HEK293 (cell line): Measurements from ENCODE around the gene MYL7.

Experiments used
- BCL11A ChIP-seq: fragments of 450-650 bp; formaldehyde crosslinking; IDR thresholded peaks from 2 replicates; pipeline ENCODE4 v1.5.1; 2016; ENCODE audit warnings: low read depth, missing biosample characterization, missing genetic modification characterization
- CTCF ChIP-seq: fragments of 450-650 bp; formaldehyde crosslinking; IDR thresholded peaks from 2 replicates; pipeline ENCODE4 v1.5.1; 2016; ENCODE audit warnings: missing biosample characterization, missing genetic modification characterization
- ELK4 ChIP-seq: IDR thresholded peaks from 2 replicates; pipeline ENCODE4 v1.6.1; 2011; ENCODE audit warnings: mild to moderate bottlenecking, low read depth, low read length, borderline replicate concordance
- KLF16 ChIP-seq: fragments of 450-650 bp; formaldehyde crosslinking; IDR thresholded peaks from 2 replicates; pipeline ENCODE4 v1.5.1; 2017; ENCODE audit warnings: missing biosample characterization, missing genetic modification characterization
- RBAK ChIP-seq: fragments of 450-650 bp; formaldehyde crosslinking; IDR thresholded peaks from 2 replicates; pipeline ENCODE4 v1.5.1; 2016; ENCODE audit warnings: missing biosample characterization, missing genetic modification characterization
- SP2 ChIP-seq: fragments of 450-650 bp; formaldehyde crosslinking; IDR thresholded peaks from 2 replicates; pipeline ENCODE4 v1.5.1; 2016; ENCODE audit warnings: missing biosample characterization, missing genetic modification characterization
- ZBTB17 ChIP-seq: fragments of 450-650 bp; formaldehyde crosslinking; IDR thresholded peaks from 2 replicates; pipeline ENCODE4 v1.5.1; 2016; ENCODE audit warnings: missing biosample characterization, missing genetic modification characterization
- ZBTB21 ChIP-seq: fragments of 450-650 bp; formaldehyde crosslinking; IDR thresholded peaks from 2 replicates; pipeline ENCODE4 v1.5.1; 2017; ENCODE audit warnings: missing biosample characterization, missing genetic modification characterization
- ZIC2 ChIP-seq: fragments of 450-650 bp; formaldehyde crosslinking; IDR thresholded peaks from 2 replicates; pipeline ENCODE4 v1.5.1; 2016; ENCODE audit warnings: missing biosample characterization, missing genetic modification characterization
- ZNF19 ChIP-seq: fragments of 450-650 bp; formaldehyde crosslinking; IDR thresholded peaks from 2 replicates; pipeline ENCODE4; 2016; ENCODE audit warnings: missing biosample characterization, missing genetic modification characterization, low read depth
- ZNF221 ChIP-seq: fragments of 450-650 bp; formaldehyde crosslinking; IDR thresholded peaks from 2 replicates; pipeline ENCODE4 v1.5.1; 2017; ENCODE audit warnings: missing biosample characterization, missing genetic modification characterization, borderline replicate concordance
- ZNF335 ChIP-seq: fragments of 450-650 bp; formaldehyde crosslinking; conservative IDR thresholded peaks from 2 replicates; pipeline ENCODE4 v1.5.1; 2016; ENCODE audit warnings: missing biosample characterization, missing genetic modification characterization
- ZNF701 ChIP-seq: fragments of 450-650 bp; formaldehyde crosslinking; IDR thresholded peaks from 2 replicates; pipeline ENCODE4 v1.5.1; 2016; ENCODE audit warnings: missing biosample characterization, missing genetic modification characterization
- ZNF707 ChIP-seq: fragments of 450-650 bp; formaldehyde crosslinking; IDR thresholded peaks from 2 replicates; pipeline ENCODE4 v1.5.1; 2016; ENCODE audit warnings: missing biosample characterization, missing genetic modification characterization

GRCh38 chr7:44121761-44122420, 19.2 kb downstream of the MYL7 start:
- TF ChIP-seq CTCF (tag by site-specific recombination) (no peak), ZNF19 (tag by site-specific recombination) (no peak), ZNF221 (tag by site-specific recombination) (no peak), RBAK (tag by site-specific recombination) (no peak), ELK4 (no peak), ZBTB17 (tag by site-specific recombination) (no peak), ZNF335 (tag by site-specific recombination) (no peak), BCL11A (tag by site-specific recombination) (no peak), ZNF701 (tag by site-specific recombination) (no peak), ZBTB21 (tag by site-specific recombination) (no peak), SP2 (no peak), ZNF707 (no peak), KLF16 (tag by site-specific recombination) (no peak), ZIC2 (no peak)
